Upper lobe of right lung (tissue), 1 donor: ENCODE data around the gene LPCAT2. TPM values are rescaled to one million over a fixed set of nuclear protein-coding genes. Genes with fewer than 3 reads are reported as not detected.

Experiments used
- ATAC-seq: fragments of 200-7000 bp; cut with Tn5 transposase; one replicate; pipeline ENCODE4 v1.9.1; 2020; ENCODE audit warnings: mild to moderate bottlenecking, moderate library complexity
- DNase-seq: peaks from one replicate; pipeline ENCODE4 v3.0.0-alpha.2; 2020
- H3K27ac ChIP-seq: fragments of 200-600 bp; one replicate; pipeline ENCODE4 v1.8.0; 2022
- H3K27me3 ChIP-seq: fragments of 200-600 bp; one replicate; pipeline ENCODE4 v1.8.0; 2022; ENCODE audit warnings: mild to moderate bottlenecking
- H3K36me3 ChIP-seq: fragments of 200-600 bp; one replicate; pipeline ENCODE4 v1.8.0; 2022
- H3K4me1 ChIP-seq: fragments of 200-600 bp; one replicate; pipeline ENCODE4 v1.8.0; 2022
- H3K4me3 ChIP-seq: fragments of 200-600 bp; one replicate; pipeline ENCODE4 v1.8.0; 2022; ENCODE audit warnings: mild to moderate bottlenecking
- H3K9me3 ChIP-seq: fragments of 200-600 bp; one replicate; pipeline ENCODE4 v1.8.0; 2022
- intact Hi-C: fragments of 100-400 bp; cut with DNase I; formaldehyde crosslinking; loops from one replicate; pipeline ENCODE4 v1.11.0; 2022
- total RNA-seq: library from RNA; stranded (reverse); fragmentation: NEBNext Ultra II Directional; extraction: Animal tissue kit (Norgen Biotek cat#: 25700); gene quantifications from one replicate; pipeline ENCODE4 v1.2.1, GENCODE V29; 2021
- TF ChIP-seq, protein P1 (sequence below): fragments of 200-600 bp; IDR thresholded peaks from one replicate; pipeline ENCODE4 v1.8.0; 2022; ENCODE audit warnings: antibody characterized with exemption
- donor health status: DM: no; HTN: yes; CAD: no; lungs with severe emphysema.

LPCAT2 gene
- total RNA-seq, 1 donor from 2014 or later, result 32.8 TPM

GRCh38 chr16:55496509-55497145 lies 12.2 kb upstream of the LPCAT2 start:
- H3K27ac ChIP-seq, result no peak overlapping the region
- ATAC-seq (no peak), DNase-seq (no peak)
- peaks cover 18% of the 10 kb centered on the region for H3K36me3 ChIP-seq
- H3K4me3 ChIP-seq, result no peak overlapping the region
- H3K9me3 ChIP-seq, result no peaks in the 10 kb centered on the region
- intact Hi-C loops, result no loop called here
- H3K4me1 ChIP-seq, result peaks cover 17% of the 10 kb centered on the region
- TF ChIP-seq, protein P1, sequence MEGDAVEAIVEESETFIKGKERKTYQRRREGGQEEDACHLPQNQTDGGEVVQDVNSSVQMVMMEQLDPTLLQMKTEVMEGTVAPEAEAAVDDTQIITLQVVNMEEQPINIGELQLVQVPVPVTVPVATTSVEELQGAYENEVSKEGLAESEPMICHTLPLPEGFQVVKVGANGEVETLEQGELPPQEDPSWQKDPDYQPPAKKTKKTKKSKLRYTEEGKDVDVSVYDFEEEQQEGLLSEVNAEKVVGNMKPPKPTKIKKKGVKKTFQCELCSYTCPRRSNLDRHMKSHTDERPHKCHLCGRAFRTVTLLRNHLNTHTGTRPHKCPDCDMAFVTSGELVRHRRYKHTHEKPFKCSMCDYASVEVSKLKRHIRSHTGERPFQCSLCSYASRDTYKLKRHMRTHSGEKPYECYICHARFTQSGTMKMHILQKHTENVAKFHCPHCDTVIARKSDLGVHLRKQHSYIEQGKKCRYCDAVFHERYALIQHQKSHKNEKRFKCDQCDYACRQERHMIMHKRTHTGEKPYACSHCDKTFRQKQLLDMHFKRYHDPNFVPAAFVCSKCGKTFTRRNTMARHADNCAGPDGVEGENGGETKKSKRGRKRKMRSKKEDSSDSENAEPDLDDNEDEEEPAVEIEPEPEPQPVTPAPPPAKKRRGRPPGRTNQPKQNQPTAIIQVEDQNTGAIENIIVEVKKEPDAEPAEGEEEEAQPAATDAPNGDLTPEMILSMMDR, result no peak
- H3K27me3 ChIP-seq, result no peaks in the 10 kb centered on the region

- Histone ChIP-seq H3K27ac (no peak overlapping the region), H3K9me3 (no peaks in the 10 kb centered on the region), H3K27me3 (no peaks in the 10 kb centered on the region), H3K4me1 (peaks cover 21% of the 10 kb centered on the region), H3K36me3 (peaks cover 18% of the 10 kb centered on the region), H3K4me3 (no peak overlapping the region)
- ATAC-seq, result no peak
- no peak for DNase-seq
- intact Hi-C loops, result no loop called here
- TF ChIP-seq, protein P1, result no peak
Observed at GRCh38 chr16:55497558-55497957, 11.3 kb upstream of the LPCAT2 start.

DNA sequence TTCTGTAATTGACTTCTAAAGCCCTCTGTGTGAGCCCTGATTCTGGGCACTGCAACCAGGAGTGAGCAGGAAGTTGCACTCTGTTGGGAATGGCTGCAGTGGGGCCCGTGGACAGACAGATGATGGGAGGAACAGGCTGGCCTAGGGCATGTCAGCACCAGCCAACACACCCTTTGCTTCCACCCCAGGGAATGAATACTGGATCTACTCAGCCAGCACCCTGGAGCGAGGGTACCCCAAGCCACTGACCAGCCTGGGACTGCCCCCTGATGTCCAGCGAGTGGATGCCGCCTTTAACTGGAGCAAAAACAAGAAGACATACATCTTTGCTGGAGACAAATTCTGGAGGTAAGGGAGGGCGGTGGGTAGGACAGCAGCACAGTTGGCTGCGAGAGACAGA lies 10.8 kb upstream of the LPCAT2 start:
- intact Hi-C loops, result no loop called here
- no peak overlapping the region for H3K4me3 ChIP-seq
- DNase-seq, result no peak
- peaks cover 26% of the 10 kb centered on the region for H3K4me1 ChIP-seq
- no peaks in the 10 kb centered on the region for H3K27me3 ChIP-seq
- H3K36me3 ChIP-seq, result peaks cover 17% of the 10 kb centered on the region
- no peak for ATAC-seq
- TF ChIP-seq, protein P1, result no peak
- H3K27ac ChIP-seq, result no peak overlapping the region
- H3K9me3 ChIP-seq, result no peaks in the 10 kb centered on the region

DNA sequence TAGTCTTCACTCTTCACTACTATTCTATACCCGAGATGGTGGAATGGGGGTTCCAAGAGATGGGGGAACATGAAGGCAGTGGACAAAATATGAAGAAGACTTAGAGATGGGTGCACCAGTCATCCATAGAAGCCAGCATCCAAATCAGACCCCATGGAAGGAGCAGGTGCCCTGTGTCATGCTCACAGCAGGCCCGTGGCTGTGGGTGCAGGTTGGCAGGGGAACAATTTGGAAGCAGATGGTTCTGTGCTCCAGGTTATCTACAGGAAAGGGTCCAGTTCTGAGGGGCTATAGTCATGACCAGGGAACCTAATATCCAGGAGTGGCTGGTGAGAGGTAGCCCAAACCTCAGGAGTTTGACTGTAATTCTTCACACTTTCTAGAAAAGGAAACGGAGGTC lies 9.6 kb upstream of the LPCAT2 start:
- no peaks in the 10 kb centered on the region for H3K9me3 ChIP-seq
- TF ChIP-seq, protein P1, result no peak
- H3K4me1 ChIP-seq, result peaks cover 35% of the 10 kb centered on the region
- no peak overlapping the region for H3K4me3 ChIP-seq
- ATAC-seq, result no peak
- H3K27ac ChIP-seq, result no peak overlapping the region
- H3K27me3 ChIP-seq, result no peaks in the 10 kb centered on the region
- DNase-seq, result no peak
- intact Hi-C loops, result no loop called here
- peaks cover 5% of the 10 kb centered on the region for H3K36me3 ChIP-seq

DNA sequence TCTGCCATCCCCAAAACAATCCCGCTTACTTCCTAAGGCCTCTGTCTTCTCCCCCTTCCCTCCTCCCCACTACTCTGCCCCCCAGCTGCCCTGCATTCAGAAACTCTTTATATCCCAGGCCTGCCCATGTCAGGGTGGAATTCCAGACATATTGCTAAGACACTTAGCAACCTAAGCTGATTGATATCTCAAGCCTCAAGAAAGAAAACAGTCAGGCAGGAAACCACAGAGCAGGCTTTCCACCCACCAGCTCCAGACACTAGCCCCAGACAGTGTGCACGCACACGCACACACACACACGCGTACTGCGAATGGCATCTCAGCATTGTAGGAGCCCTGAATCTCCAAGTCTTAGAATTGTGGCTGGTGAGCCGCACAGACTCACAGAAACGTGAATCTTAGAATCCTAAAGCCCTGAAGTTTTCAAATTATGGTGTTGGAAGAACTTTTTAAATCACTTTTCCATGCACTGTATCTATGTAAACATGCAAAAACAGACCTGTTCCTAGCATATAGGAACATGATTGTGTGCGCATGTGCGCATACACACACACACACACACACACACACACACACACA lies 8.8 kb upstream of the LPCAT2 start:
- H3K36me3 ChIP-seq, result peaks cover 2% of the 10 kb centered on the region
- peaks cover 35% of the 10 kb centered on the region for H3K4me1 ChIP-seq
- ATAC-seq (peak; percentile 14), DNase-seq (no peak)
- H3K4me3 ChIP-seq, result no peak overlapping the region
- H3K27ac ChIP-seq, result no peak overlapping the region
- H3K27me3 ChIP-seq, result no peaks in the 10 kb centered on the region
- TF ChIP-seq, protein P1, result no peak
- intact Hi-C loops, result no loop called here
- H3K9me3 ChIP-seq, result no peaks in the 10 kb centered on the region
